HG03097 (cell line): Measurements from ENCODE around the gene PDHB.
"Not testable (repeated sequence)": the region's sequence is repeated elsewhere in the genome, so short reads cannot be mapped to it uniquely, and the experiment has no call there.

ENCODE experiments used
- ATAC-seq: cut with Tn5 transposase; IDR thresholded peaks from one replicate; pipeline ENCODE4 v1.9.1; 2021; ENCODE audit not compliant: unreplicated experiment, low FRiP score

PDHB gene

GRCh38 chr3:58440996-58441355, 7.3 kb upstream of the PDHB start:
- ATAC-seq = not testable (repeated sequence)

- not testable (repeated sequence) for ATAC-seq
Measured at GRCh38 chr3:58437276-58437675, 3.6 kb upstream of the PDHB start.

- ATAC-seq = no peak
Measured at GRCh38 chr3:58434990-58435389, 1.4 kb upstream of the PDHB start.

- no peak for ATAC-seq
Measured at GRCh38 chr3:58434511-58434910, 879 bp upstream of the PDHB start.

- no peak for ATAC-seq
Measured at GRCh38 chr3:58434168-58434504, 504 bp upstream of the PDHB start.

GRCh38 chr3:58432905-58433304, 727 bp downstream of the PDHB start:
- ATAC-seq = no peak

- ATAC-seq = no peak
Measured at GRCh38 chr3:58429657-58430056, 4.0 kb downstream of the PDHB start.

GRCh38 chr3:58427661-58428361, 5.8 kb downstream of the PDHB start:
- ATAC-seq = no peak

GRCh38 chr3:58425782-58426181, 7.8 kb downstream of the PDHB start:
- ATAC-seq = no peak

- no peak for ATAC-seq
Measured at GRCh38 chr3:58424613-58425012, 9.0 kb downstream of the PDHB start.

- no peak for ATAC-seq
Measured at GRCh38 chr3:58422756-58423325, 10.8 kb downstream of the PDHB start.

GRCh38 chr3:58421004-58421403, 12.6 kb downstream of the PDHB start:
- no peak for ATAC-seq

- ATAC-seq = no peak
Measured at GRCh38 chr3:58419780-58420507, 13.7 kb downstream of the PDHB start.

GRCh38 chr3:58418227-58418626, 15.4 kb downstream of the PDHB start:
- ATAC-seq = no peak

- ATAC-seq = no peak
Measured at GRCh38 chr3:58417075-58417474, 16.6 kb downstream of the PDHB start.

GRCh38 chr3:58416191-58416590, 17.4 kb downstream of the PDHB start:
- ATAC-seq = no peak

- ATAC-seq = no peak
Measured at GRCh38 chr3:58414538-58415197, 19.0 kb downstream of the PDHB start.

GRCh38 chr3:58411851-58412830, 21.5 kb downstream of the PDHB start:
- ATAC-seq = no peak

- no peak for ATAC-seq
Measured at GRCh38 chr3:58411036-58411435, 22.6 kb downstream of the PDHB start.

GRCh38 chr3:58409663-58410062, 24.0 kb downstream of the PDHB start:
- ATAC-seq = no peak
